ENCODE measurements around the gene NUTM2B. TPM values are rescaled to one million over a fixed set of nuclear protein-coding genes. Genes with fewer than 3 reads are reported as not detected.
"Not testable (repeated sequence)": the region's sequence is repeated elsewhere in the genome, so short reads cannot be mapped to it uniquely, and the experiment has no call there.

The NUTM2B gene
- total and polyA plus RNA-seq, 10 donors, result 0.03 to 4.3 (median 1.2) TPM

GRCh38 chr10:79716917-79717579, 14.0 kb downstream of the NUTM2B start:
- H3K4me1 ChIP-seq; H3K36me3 ChIP-seq; H3K9me3 ChIP-seq; H3K4me3 ChIP-seq; intact Hi-C loops (cut with DNase I; ENCODE audit: low total_unique reads); DNase-seq; H3K27me3 ChIP-seq (replicated peaks in 1 of 7); H3K27ac ChIP-seq: not testable (repeated sequence)
- WGBS, 5 donors, result 92 to 100% (median 97%) methylated on average over 3 of the region's 4 CpGs; no CpG with 5 or more reads in 2 of the 5 donors

DNA sequence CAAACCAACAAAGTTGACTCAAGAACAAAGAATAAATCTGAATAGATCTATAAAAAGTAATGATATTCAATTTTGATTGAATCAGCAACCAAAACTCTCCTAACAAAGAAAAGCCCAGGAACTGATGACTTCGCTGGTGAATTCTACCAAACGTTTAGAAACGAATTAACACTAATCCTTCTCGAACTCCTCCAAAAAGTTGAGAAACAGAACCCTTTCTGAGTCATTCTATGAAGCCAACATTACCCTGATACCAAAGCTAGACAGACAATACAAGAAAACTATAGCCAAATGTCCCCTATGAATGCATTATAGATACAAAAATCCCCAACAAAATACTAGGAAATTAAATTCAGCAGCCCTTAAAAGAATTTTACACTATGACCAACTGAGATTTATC, 17.0 kb downstream of the NUTM2B start:
- H3K4me1 ChIP-seq; H3K4me3 ChIP-seq; H3K27me3 ChIP-seq (replicated peaks in 1 of 7); H3K27ac ChIP-seq; intact Hi-C loops (cut with DNase I; ENCODE audit: low total_unique reads); DNase-seq; H3K9me3 ChIP-seq: not testable (repeated sequence)
- 83 to 100% methylated on average over 3 to 4 of the region's 4 CpGs; no CpG with 5 or more reads in 3 of the 5 donors for WGBS, 5 donors
- H3K36me3 ChIP-seq, result peaks cover 0 to 14% (median 0%) of the 10 kb centered on the region in 6 donors

DNA sequence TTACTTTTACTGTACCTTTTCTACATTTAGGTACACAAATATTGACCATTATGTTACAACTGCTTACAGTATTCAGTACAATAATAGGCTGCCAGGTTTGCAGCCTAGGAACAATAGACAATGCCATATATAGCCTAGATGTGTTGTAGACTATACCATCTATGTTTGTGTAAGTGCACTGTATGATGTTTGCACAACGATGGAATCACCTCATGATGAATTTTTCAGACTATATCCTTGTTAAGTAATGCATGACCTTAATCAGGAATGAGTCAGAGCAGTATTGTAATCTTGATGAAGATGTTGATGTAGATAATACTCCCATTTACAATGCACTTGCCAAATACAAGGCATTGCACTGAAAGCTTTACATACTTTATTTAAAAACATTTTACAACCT, 23.6 kb downstream of the NUTM2B start:
- intact Hi-C loops (cut with DNase I; ENCODE audit: low total_unique reads); H3K27me3 ChIP-seq (replicated peaks in 1 of 7); DNase-seq; H3K4me1 ChIP-seq; H3K9me3 ChIP-seq; H3K4me3 ChIP-seq; H3K27ac ChIP-seq: not testable (repeated sequence)
- H3K36me3 ChIP-seq, result peaks cover 0 to 20% (median 0%) of the 10 kb centered on the region in 6 donors
- 70 to 87% (median 86%) methylated on average over 1 of the region's 1 CpG; no CpG with 5 or more reads in 2 of the 5 donors for WGBS, 5 donors

DNA sequence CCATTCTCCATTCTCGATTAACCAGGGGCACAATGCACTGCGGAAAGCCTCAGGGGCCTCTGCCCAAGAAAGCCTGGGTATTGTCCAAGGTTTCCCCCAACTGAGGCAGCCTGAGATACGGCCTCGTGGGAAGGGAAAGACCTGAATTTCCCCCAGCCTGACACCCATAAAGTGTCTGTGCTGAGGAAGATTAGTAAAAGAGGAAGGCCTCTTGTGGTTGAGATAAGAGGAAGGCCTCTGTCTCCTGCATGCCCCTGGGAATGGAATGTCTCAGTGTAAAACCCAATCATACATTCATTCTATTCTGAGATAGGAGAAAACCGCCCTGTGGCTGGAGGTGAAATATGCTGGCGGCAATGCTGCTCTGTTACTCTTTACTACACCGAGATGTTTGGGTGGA, 41.8 kb downstream of the NUTM2B start:
- H3K27me3 ChIP-seq (replicated peaks in 1 of 7); H3K4me3 ChIP-seq; H3K27ac ChIP-seq; H3K9me3 ChIP-seq; intact Hi-C loops (cut with DNase I; ENCODE audit: low total_unique reads); DNase-seq; H3K4me1 ChIP-seq: not testable (repeated sequence)
- 24 to 36% (median 30%) methylated on average over 3 to 6 of the region's 7 CpGs; no CpG with 5 or more reads in 2 of the 5 donors for WGBS, 5 donors
- H3K36me3 ChIP-seq, result peaks cover 0 to 29% (median 1%) of the 10 kb centered on the region in 6 donors

GRCh38 chr10:79748510-79748909, 45.5 kb downstream of the NUTM2B start:
- peaks cover 0 to 19% (median 1%) of the 10 kb centered on the region in 6 donors for H3K36me3 ChIP-seq
- H3K4me3 ChIP-seq; H3K27ac ChIP-seq; H3K4me1 ChIP-seq; DNase-seq; H3K9me3 ChIP-seq; H3K27me3 ChIP-seq (replicated peaks in 1 of 7); intact Hi-C loops (cut with DNase I; ENCODE audit: low total_unique reads): not testable (repeated sequence)
- WGBS, 5 donors, result 38 to 61% (median 59%) methylated on average over 2 of the region's 2 CpGs

- H3K4me1 ChIP-seq; H3K27me3 ChIP-seq (replicated peaks in 1 of 7); H3K27ac ChIP-seq; DNase-seq; H3K36me3 ChIP-seq; H3K4me3 ChIP-seq; intact Hi-C loops (cut with DNase I; ENCODE audit: low total_unique reads); H3K9me3 ChIP-seq: not testable (repeated sequence)
Measured at GRCh38 chr10:79753601-79754000, 50.6 kb downstream of the NUTM2B start.

- 37 to 75% (median 47%) methylated on average over 3 of the region's 3 CpGs for whole genome bisulfite sequencing, 5 donors
- H3K36me3 ChIP-seq, result peaks cover 0 to 23% (median 0%) of the 10 kb centered on the region in 6 donors
- H3K4me1 ChIP-seq; DNase-seq; H3K27ac ChIP-seq; intact Hi-C loops (cut with DNase I; ENCODE audit: low total_unique reads); H3K27me3 ChIP-seq (replicated peaks in 1 of 7); H3K9me3 ChIP-seq; H3K4me3 ChIP-seq: not testable (repeated sequence)
Measured at GRCh38 chr10:79758297-79758993, 55.4 kb downstream of the NUTM2B start.

Other genes with a start within 250 kb of the NUTM2B start
- gene EIF5AL1, start 190.7 kb upstream of the NUTM2B start, total RNA-seq, result under 1 TPM in 6 of 7 donors, not detected in 1; 0.10 to 0.36 (median 0.18) TPM
- under 1 TPM; 0.45 to 0.80 (median 0.64) TPM for gene EIF5AL1, start 190.7 kb upstream of the NUTM2B start, polyA plus RNA-seq
- 1 to 10 TPM in 1 of 7 donors, under 1 TPM in 1, not detected in 5; 0.39 to 2.9 TPM for gene SFTPA2, start 142.8 kb upstream of the NUTM2B start, total RNA-seq
- 1 to 10 TPM in 1 of 3 donors, under 1 TPM in 2; 0.54 to 5.7 (median 0.99) TPM for gene SFTPA2, start 142.8 kb upstream of the NUTM2B start, polyA plus RNA-seq
- gene SFTPA1, start 92.3 kb upstream of the NUTM2B start, total RNA-seq, result 1 to 10 TPM in 1 of 7 donors, not detected in 6; 1.4 TPM
- gene SFTPA1, start 92.3 kb upstream of the NUTM2B start, polyA plus RNA-seq, result 1 to 10 TPM in 1 of 3 donors, under 1 TPM in 2; 0.30 to 1.4 (median 0.80) TPM
- under 1 TPM in 1 of 7 donors, not detected in 6; 0.98 TPM for gene NUTM2E, start 123.5 kb downstream of the NUTM2B start, total RNA-seq
- under 1 TPM; 0.10 to 0.73 (median 0.63) TPM for gene NUTM2E, start 123.5 kb downstream of the NUTM2B start, polyA plus RNA-seq
- gene SFTPD, start 245.9 kb downstream of the NUTM2B start, total RNA-seq, result not detected
- gene SFTPD, start 245.9 kb downstream of the NUTM2B start, polyA plus RNA-seq, result under 1 TPM; 0.15 to 0.33 (median 0.19) TPM

All from spleen (tissue), 11 donors.